BLaER1 (cell line): ENCODE data around the gene MPP2.

Experiments
- H3K27ac ChIP-seq: shearing (Covaris generic); formaldehyde crosslinking; 2 replicates; pipeline ENCODE4 v1.8.1; 2022
- H3K27me3 ChIP-seq: shearing (Covaris generic); formaldehyde crosslinking; 2 replicates; pipeline ENCODE4 v1.8.1; 2022
- H3K36me3 ChIP-seq: shearing (Covaris generic); formaldehyde crosslinking; 2 replicates; pipeline ENCODE4 v1.8.1; 2022
- H3K4me1 ChIP-seq: shearing (Covaris generic); formaldehyde crosslinking; 2 replicates; pipeline ENCODE4 v1.8.1; 2022
- H3K4me2 ChIP-seq: shearing (Covaris generic); formaldehyde crosslinking; 2 replicates; pipeline ENCODE4 v1.8.1; 2022
- H3K4me3 ChIP-seq: shearing (Covaris generic); formaldehyde crosslinking; 2 replicates; pipeline ENCODE4 v1.8.1; 2022
- H3K9ac ChIP-seq: shearing (Covaris generic); formaldehyde crosslinking; 2 replicates; pipeline ENCODE4 v1.8.1; 2022
- H3K9me3 ChIP-seq: shearing (Covaris generic); formaldehyde crosslinking; 2 replicates; pipeline ENCODE4 v1.8.1; 2022
- H4K20me1 ChIP-seq: shearing (Covaris generic); formaldehyde crosslinking; 2 replicates; pipeline ENCODE4 v1.8.1; 2022
- Cebpa-rat ChIP-seq: shearing (Covaris generic); IDR thresholded peaks from 2 replicates; pipeline ENCODE4 v1.8.1; 2022

MPP2 gene

DNA sequence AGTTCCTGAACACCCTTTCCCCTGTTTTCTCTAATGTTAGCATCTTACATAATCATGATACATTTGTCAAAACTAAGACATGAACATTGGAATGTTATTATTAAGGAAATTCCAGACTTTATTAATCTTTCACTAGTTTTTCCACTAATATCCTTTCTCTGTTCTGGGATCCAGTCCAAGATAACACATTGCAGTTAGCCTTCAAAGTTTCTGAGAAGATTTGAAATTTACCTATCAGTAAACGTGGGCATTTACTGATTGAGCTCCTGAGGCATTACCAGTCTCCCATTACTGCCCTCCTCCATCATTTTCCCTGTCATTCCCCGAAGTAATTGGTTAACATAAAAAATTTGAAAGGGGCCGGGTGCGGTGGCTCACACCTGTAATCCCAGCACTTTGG is 66.1 kb downstream of the MPP2 start:
- H3K27me3 ChIP-seq, result no peaks in the 10 kb centered on the region
- no peaks in the 10 kb centered on the region for H3K36me3 ChIP-seq
- H3K9me3 ChIP-seq, result no peaks in the 10 kb centered on the region
- H3K4me3 ChIP-seq, result no peak overlapping the region
- no peak overlapping the region for H3K9ac ChIP-seq
- H3K4me2 ChIP-seq, result 0 out of 2 replicates have a peak overlapping the region, but pooled peaks have one; percentile 0
- 0 out of 2 replicates have a peak, but pooled peaks cover 4% of the 10 kb centered on the region for H3K4me1 ChIP-seq
- H3K27ac ChIP-seq, result no peak overlapping the region
- no peak for TF ChIP-seq Cebpa-rat
- H4K20me1 ChIP-seq, result no peaks in the 10 kb centered on the region

DNA sequence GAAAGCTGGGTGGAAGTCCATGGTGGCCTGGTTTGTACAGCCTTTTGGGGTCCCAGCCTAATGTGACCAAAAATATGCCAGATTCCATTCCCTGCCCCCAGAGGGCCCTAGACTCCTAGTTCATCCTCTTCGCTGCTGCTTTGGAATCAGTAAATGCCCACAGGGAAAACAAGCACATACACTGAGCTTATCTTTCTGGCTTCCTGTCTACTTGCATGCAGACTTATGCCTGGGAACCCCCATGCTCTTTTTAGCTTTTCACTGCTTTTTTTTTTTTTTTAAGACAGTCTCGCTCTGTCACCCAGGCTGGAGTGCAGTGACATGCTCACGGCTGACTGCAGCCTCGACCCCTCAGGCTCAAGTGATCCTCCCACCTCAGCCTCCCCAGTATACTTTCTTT is 66.5 kb downstream of the MPP2 start:
- TF ChIP-seq Cebpa-rat, result no peak
- no peak overlapping the region for H3K27ac ChIP-seq
- H3K27me3 ChIP-seq, result no peaks in the 10 kb centered on the region
- no peaks in the 10 kb centered on the region for H3K36me3 ChIP-seq
- H3K4me1 ChIP-seq, result 0 out of 2 replicates have a peak, but pooled peaks cover 4% of the 10 kb centered on the region
- H3K4me3 ChIP-seq, result no peak overlapping the region
- H3K4me2 ChIP-seq, result 0 out of 2 replicates have a peak overlapping the region, but pooled peaks have one; percentile 0
- no peaks in the 10 kb centered on the region for H3K9me3 ChIP-seq
- H4K20me1 ChIP-seq, result no peaks in the 10 kb centered on the region
- H3K9ac ChIP-seq, result no peak overlapping the region

DNA sequence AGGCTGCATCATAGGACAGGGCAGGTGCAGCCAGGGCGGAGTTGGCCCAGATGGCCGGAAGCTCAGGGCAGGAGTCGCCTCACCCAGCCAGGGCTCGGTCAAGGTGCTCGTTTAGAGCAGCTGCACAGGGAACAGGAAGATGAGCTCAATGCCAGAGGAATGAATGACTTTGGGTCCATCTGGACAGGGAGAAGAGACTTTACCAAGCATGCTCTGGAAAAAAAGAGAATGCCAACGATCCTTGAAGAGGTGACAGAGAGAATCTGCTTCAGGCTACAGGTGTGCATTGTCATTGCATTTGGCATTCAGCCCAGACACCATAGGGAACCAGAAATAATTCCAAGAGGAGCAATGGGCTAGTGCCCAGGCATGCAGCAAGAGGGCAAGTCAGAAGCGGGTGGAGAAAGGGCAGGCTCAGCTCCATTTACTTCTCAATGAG is 67.6 kb downstream of the MPP2 start:
- Histone ChIP-seq H4K20me1 (no peaks in the 10 kb centered on the region), H3K4me3 (no peak overlapping the region), H3K9me3 (no peaks in the 10 kb centered on the region), H3K36me3 (no peaks in the 10 kb centered on the region), H3K4me1 (0 out of 2 replicates have a peak, but pooled peaks cover 4% of the 10 kb centered on the region), H3K4me2 (no peak overlapping the region), H3K27me3 (no peaks in the 10 kb centered on the region), H3K9ac (no peak overlapping the region), H3K27ac (no peak overlapping the region)
- TF ChIP-seq Cebpa-rat, result no peak

DNA sequence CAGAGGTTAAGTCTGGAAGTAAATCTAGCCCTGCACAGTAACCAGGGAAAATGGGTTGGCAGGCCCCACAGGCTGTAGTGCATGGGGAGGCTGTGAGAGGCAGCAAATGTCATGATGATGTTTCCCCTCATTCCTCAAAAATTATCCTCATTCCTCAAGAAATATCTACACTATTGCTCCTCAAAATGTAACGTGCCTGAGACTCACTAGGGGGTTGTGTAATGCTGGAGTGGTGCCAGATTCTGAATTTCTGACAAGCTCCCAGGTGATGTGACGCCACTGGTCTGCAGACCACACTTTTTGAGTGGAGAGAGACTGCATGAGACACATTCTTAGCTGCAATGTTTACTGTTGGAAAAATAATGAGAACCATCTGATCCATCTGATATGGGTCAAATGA is 73.2 kb downstream of the MPP2 start:
- no peak for TF ChIP-seq Cebpa-rat
- no peaks in the 10 kb centered on the region for H4K20me1 ChIP-seq
- no peak overlapping the region for H3K9ac ChIP-seq
- H3K4me3 ChIP-seq, result no peak overlapping the region
- peaks cover 8% of the 10 kb centered on the region; the same call in 1 of the 2 replicates for H3K36me3 ChIP-seq
- no peaks in the 10 kb centered on the region for H3K9me3 ChIP-seq
- H3K4me1 ChIP-seq, result peaks cover 13% of the 10 kb centered on the region; the same call in 1 of the 2 replicates
- no peak overlapping the region for H3K4me2 ChIP-seq
- peaks cover 4% of the 10 kb centered on the region; the same call in 1 of the 2 replicates for H3K27me3 ChIP-seq
- no peak overlapping the region for H3K27ac ChIP-seq

DNA sequence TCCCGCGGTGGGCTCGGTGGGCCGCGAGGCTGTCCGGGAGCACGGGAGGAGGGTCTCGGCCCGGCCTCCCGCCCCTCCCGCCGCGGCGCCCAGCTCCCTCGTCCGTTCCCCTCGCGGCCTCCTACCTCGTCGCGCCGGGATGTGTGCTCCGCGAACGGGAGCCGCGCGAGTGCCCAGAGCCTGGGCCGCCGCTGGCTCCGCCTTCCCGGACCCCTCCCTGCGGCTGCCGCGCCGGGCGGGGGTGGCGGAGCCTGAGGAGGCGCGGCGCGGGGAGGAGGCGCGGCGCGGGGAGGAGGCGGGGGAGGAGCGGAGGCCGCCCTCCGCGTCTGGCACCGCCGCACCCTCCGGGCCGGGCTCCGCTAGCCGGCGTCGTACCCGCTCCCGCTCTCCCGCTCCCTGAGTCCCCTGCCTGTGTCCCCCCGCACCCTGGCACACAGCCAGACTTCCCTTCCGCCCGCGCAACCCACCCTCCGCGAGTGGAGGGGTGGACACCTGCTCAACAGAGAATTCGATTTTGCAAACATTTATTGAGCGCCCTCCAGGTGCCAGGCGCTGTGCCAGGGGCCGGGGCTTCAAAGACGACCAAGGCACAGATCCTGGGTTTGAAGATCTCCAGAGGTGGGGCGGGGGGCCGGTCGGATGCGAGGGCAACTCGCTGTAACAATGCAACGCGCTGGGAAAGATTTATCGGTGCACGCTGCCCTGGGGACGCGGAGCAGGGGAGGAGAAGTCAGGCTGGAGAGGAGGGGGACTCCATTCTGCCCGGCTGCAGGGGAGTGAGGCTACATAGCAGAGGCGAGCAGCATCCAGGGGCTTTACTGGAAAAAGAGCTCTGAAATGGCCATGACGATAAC is 74.1 kb downstream of the MPP2 start, which contains the start of gene MPP3:
TSS of gene MPP3 (minus strand) at position 171 of the 854 bp plus-strand sequence. CDS start 1,240 bp downstream, outside the sequence.
- H3K27me3 ChIP-seq, result peaks cover 4% of the 10 kb centered on the region; the same call in 1 of the 2 replicates
- peaks cover 8% of the 10 kb centered on the region; the same call in 1 of the 2 replicates for H3K36me3 ChIP-seq
- peak within 1 kb of the TSS; percentile 73 for H3K9ac ChIP-seq
- peaks cover 13% of the 10 kb centered on the region; the same call in 1 of the 2 replicates for H3K4me1 ChIP-seq
- peak within 1 kb of the TSS; percentile 97 for H3K4me2 ChIP-seq
- H3K9me3 ChIP-seq, result no peaks in the 10 kb centered on the region
- no peak for TF ChIP-seq Cebpa-rat
- peak within 1 kb of the TSS; percentile 73 for H3K4me3 ChIP-seq
- no peaks in the 10 kb centered on the region for H4K20me1 ChIP-seq
- H3K27ac ChIP-seq, result 0 out of 2 replicates have a peak within 1 kb of the TSS, but pooled peaks have one; percentile 9

DNA sequence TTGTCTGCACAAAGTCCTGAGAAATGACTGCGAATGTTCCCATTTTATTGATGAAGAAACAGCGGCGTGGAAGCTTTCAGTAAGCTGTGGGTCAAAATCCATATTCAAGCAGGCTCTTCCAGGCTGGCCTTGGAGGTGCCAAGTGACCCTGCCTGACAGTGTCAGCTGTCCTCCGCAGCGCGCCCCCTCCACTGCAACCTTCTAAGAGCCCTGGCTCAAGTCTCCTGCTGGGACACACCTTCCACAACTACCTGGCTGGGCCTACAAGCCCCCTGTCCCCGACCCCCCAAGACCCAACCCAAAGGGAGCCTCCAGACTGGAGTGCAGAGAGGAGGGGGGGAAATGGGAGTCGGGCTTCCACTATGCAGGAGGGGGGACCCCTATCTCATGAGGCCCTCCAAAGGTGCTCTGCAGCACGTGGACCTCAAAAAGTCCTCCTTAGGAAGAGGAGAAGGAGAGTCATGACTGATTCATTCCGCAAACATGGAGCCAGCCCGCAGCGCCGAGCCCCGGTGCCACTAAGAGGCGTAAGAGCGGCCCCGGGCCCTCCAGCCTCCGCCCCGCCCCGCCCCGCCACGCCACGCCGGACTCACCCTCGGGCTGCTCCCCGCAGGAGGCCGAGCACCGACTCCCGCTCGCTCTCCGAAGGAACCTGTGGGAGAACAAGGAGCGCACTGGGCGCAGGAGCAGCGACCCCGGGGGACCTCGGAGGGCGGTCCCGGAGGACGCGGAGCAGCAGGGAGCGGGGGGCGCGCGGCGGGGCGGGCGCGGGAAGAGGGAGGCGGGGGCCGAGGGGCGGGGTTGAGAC is 75.0 kb downstream of the MPP2 start:
- Histone ChIP-seq H3K27ac (0 out of 2 replicates have a peak overlapping the region, but pooled peaks have one; percentile 9), H3K4me1 (peaks cover 13% of the 10 kb centered on the region; the same call in 1 of the 2 replicates), H3K27me3 (peaks cover 4% of the 10 kb centered on the region; the same call in 1 of the 2 replicates), H3K9me3 (no peaks in the 10 kb centered on the region), H3K4me3 (peak overlapping the region; percentile 73), H4K20me1 (no peaks in the 10 kb centered on the region), H3K36me3 (peaks cover 12% of the 10 kb centered on the region; the same call in 1 of the 2 replicates), H3K4me2 (peak overlapping the region; percentile 97), H3K9ac (peak overlapping the region; percentile 73)
- no peak for TF ChIP-seq Cebpa-rat

DNA sequence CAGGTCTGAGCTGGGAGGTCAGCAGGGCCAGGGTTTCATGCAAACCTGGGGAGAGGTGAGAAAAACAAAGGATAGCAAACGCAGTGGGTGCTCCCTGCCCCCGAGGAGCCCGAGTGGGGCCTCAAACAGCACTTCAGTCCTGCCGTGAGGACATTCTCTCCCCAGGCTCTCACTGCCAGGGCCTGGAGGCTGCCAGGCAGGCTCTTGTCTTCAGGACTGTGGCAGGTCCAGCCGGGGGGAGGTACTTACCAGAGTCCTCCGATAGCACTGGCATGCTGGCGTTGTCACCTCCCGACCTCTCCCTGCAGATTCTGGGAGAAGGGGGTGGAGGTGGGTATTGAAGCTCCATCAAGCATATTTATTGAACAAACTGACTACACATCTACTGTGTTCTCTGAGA is 75.7 kb downstream of the MPP2 start:
- H3K4me2 ChIP-seq, result no peak overlapping the region
- no peaks in the 10 kb centered on the region for H3K9me3 ChIP-seq
- H3K36me3 ChIP-seq, result peaks cover 13% of the 10 kb centered on the region; the same call in 1 of the 2 replicates
- H3K27ac ChIP-seq, result no peak overlapping the region
- TF ChIP-seq Cebpa-rat, result no peak
- H3K4me1 ChIP-seq, result peaks cover 13% of the 10 kb centered on the region; the same call in 1 of the 2 replicates
- H3K9ac ChIP-seq, result no peak overlapping the region
- H3K4me3 ChIP-seq, result no peak overlapping the region
- H3K27me3 ChIP-seq, result peaks cover 4% of the 10 kb centered on the region; the same call in 1 of the 2 replicates
- no peaks in the 10 kb centered on the region for H4K20me1 ChIP-seq

DNA sequence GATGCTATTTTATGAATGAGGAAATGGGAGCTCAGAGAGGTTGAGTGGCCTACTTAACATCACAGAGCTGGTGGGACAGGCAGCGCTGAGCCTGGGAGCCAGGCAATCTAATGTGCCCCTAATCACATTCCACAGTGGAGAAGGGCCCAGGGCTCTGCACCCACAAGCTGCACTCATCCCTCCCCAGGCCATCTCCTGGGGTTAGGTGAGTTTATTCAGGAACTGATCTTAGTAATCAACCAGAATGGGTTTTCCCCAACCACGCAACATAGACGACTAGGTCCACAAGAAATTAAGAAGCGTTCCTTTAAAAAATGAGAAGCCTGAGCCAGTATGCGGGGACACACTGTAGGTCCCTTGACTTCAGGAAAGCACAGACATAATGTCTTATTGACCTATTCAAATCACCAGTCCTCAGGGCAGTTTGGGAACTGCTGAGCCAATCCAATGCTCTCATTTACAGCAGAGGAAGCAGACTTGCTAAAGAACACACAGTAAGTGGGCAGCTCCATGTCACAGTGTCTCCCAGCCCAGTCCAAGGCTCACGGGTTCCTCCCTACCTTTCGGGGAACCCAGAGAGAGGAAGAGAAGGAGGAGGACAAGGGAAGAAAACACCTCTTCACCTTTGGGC is 76.7 kb downstream of the MPP2 start:
- peaks cover 4% of the 10 kb centered on the region; the same call in 1 of the 2 replicates for H3K27me3 ChIP-seq
- no peak overlapping the region for H3K27ac ChIP-seq
- H3K36me3 ChIP-seq, result peaks cover 17% of the 10 kb centered on the region; the same call in 1 of the 2 replicates

DNA sequence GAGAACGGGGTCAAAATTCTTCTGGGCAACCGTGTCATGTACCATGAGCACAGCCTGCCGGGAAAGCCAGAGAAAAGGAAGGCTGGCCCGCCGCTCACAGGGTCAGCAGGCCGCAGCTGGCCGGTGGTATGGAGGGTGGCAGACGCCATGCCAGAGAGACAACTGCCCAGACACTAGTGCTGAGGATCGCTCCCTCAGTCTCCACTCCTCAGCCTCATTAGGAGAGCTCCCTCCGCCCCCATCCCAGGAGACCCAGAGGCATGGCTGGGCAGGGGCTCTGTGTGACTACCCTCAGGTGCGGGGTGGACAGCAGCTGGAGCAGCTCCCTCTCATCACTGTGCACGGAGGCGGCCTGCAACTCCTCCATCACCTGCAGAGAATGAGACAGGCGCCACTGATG is 77.6 kb downstream of the MPP2 start:
- no peak overlapping the region for H3K9ac ChIP-seq
- peaks cover 21% of the 10 kb centered on the region; the same call in 1 of the 2 replicates for H3K36me3 ChIP-seq
- no peaks in the 10 kb centered on the region for H4K20me1 ChIP-seq

More for the DNA sequence above, 76.7 kb downstream of the MPP2 start:
- Histone ChIP-seq H3K9me3 (no peaks in the 10 kb centered on the region), H4K20me1 (no peaks in the 10 kb centered on the region), H3K4me1 (peaks cover 13% of the 10 kb centered on the region; the same call in 1 of the 2 replicates), H3K4me3 (no peak overlapping the region), H3K4me2 (no peak overlapping the region), H3K9ac (no peak overlapping the region)
- TF ChIP-seq Cebpa-rat, result no peak

More for the DNA sequence above, 77.6 kb downstream of the MPP2 start:
- Histone ChIP-seq H3K4me2 (no peak overlapping the region), H3K9me3 (no peaks in the 10 kb centered on the region), H3K27me3 (peaks cover 4% of the 10 kb centered on the region; the same call in 1 of the 2 replicates), H3K4me3 (no peak overlapping the region), H3K4me1 (peaks cover 13% of the 10 kb centered on the region; the same call in 1 of the 2 replicates), H3K27ac (no peak overlapping the region)
- no peak for TF ChIP-seq Cebpa-rat
